GM19023 (cell line): ENCODE data around the gene ATXN3.
"Not testable (repeated sequence)": the region's sequence is repeated elsewhere in the genome, so short reads cannot be mapped to it uniquely, and the experiment has no call there.

ENCODE experiments used
- ATAC-seq: cut with Tn5 transposase; IDR thresholded peaks from one replicate; pipeline ENCODE4 v1.9.1; 2021; ENCODE audit warnings: mild to moderate bottlenecking, moderate library complexity; ENCODE audit not compliant: unreplicated experiment

ATXN3 gene

GRCh38 chr14:92088494-92088893 lies 17.9 kb downstream of the ATXN3 start:
- ATAC-seq: no peak

- ATAC-seq: no peak
Measured at GRCh38 chr14:92074555-92074954, 31.8 kb downstream of the ATXN3 start.

- ATAC-seq: no peak
Measured at GRCh38 chr14:92058006-92058917, 48.1 kb downstream of the ATXN3 start.

- ATAC-seq: no peak
Measured at GRCh38 chr14:92049781-92050180, 56.6 kb downstream of the ATXN3 start.

- not testable (repeated sequence) for ATAC-seq
Measured at GRCh38 chr14:92049221-92049620, 57.2 kb downstream of the ATXN3 start.

- not testable (repeated sequence) for ATAC-seq
Measured at GRCh38 chr14:92045904-92046303, 60.5 kb downstream of the ATXN3 start.

- not testable (repeated sequence) for ATAC-seq
Measured at GRCh38 chr14:92041766-92042165, 64.6 kb downstream of the ATXN3 start.

GRCh38 chr14:92041203-92041602 lies 65.2 kb downstream of the ATXN3 start:
- ATAC-seq: no peak

GRCh38 chr14:92040431-92041051 lies 65.8 kb downstream of the ATXN3 start:
- peak; percentile 8 for ATAC-seq

- ATAC-seq: peak; percentile 97
Measured at GRCh38 chr14:92039719-92040430, 66.5 kb downstream of the ATXN3 start, which contains the start of gene TRIP11. TRIP11 (minus strand) TSS chr14:92040059; CDS start chr14:92039685, 374 bp downstream.

- ATAC-seq: peak; percentile 14
Measured at GRCh38 chr14:92039063-92039718, 67.2 kb downstream of the ATXN3 start.

GRCh38 chr14:92037989-92038388 lies 68.4 kb downstream of the ATXN3 start:
- no peak for ATAC-seq

- ATAC-seq: no peak
Measured at GRCh38 chr14:92035890-92036289, 70.5 kb downstream of the ATXN3 start.

GRCh38 chr14:92033906-92034687 lies 72.3 kb downstream of the ATXN3 start:
- no peak for ATAC-seq

- ATAC-seq: no peak
Measured at GRCh38 chr14:92033433-92033832, 72.9 kb downstream of the ATXN3 start.

GRCh38 chr14:92026548-92027190 lies 79.7 kb downstream of the ATXN3 start:
- no peak for ATAC-seq

GRCh38 chr14:92022036-92022435 lies 84.3 kb downstream of the ATXN3 start:
- ATAC-seq: no peak

GRCh38 chr14:92021523-92021922 lies 84.9 kb downstream of the ATXN3 start:
- no peak for ATAC-seq

GRCh38 chr14:92014040-92014439 lies 92.3 kb downstream of the ATXN3 start:
- no peak for ATAC-seq
